CD14-positive monocyte (primary cell): ENCODE data around the gene WDR35. TPM values are rescaled to one million over a fixed set of nuclear protein-coding genes. Genes with fewer than 3 reads are reported as not detected.

Experiments
- DNase-seq, 3 donors: peaks; one replicate each; pipeline ENCODE4 v3.0.0-alpha.2; 2011 to 2022
- H2AFZ ChIP-seq: 2 replicates; pipeline ENCODE4 v1.6.0; 2012; ENCODE audit warnings: mild to moderate bottlenecking, low read depth, low read length, inconsistent platforms; ENCODE audit not compliant: insufficient read depth, poor library complexity, severe bottlenecking
- H3K27ac ChIP-seq, 2 donors: 1 replicate in 1 of 2; 2 replicates in 1 of 2; pipeline ENCODE4 v1.5.1; 2012 to 2013; ENCODE audit warnings: low read length in 2 of 2, control low read depth in 1 of 2, inconsistent platforms in 1 of 2, low read depth in 1 of 2, mild to moderate bottlenecking in 1 of 2
- H3K27me3 ChIP-seq, 2 donors: one replicate each; pipeline versions ENCODE4 v1.6.0 to v1.6.1; 2011 to 2013; ENCODE audit warnings: low read length in 2 of 2; ENCODE audit not compliant: control insufficient read depth in 2 of 2, insufficient read depth in 2 of 2
- H3K36me3 ChIP-seq, 2 donors: replicated peaks in 1 of 2; 1 replicate in 1 of 2; 2 replicates in 1 of 2; pipeline versions ENCODE4 v1.5.1 to v1.6.1; 2012 to 2013; ENCODE audit warnings: low read length in 2 of 2, control low read depth in 1 of 2, inconsistent platforms in 1 of 2, mild to moderate bottlenecking in 1 of 2; ENCODE audit not compliant: insufficient read depth in 2 of 2, control insufficient read depth in 1 of 2
- H3K4me1 ChIP-seq, 2 donors: 1 replicate in 1 of 2; 2 replicates in 1 of 2; pipeline versions ENCODE4 v1.5.1 to v1.6.1; 2012 to 2013; ENCODE audit warnings: low read length in 2 of 2, control low read depth in 1 of 2, inconsistent platforms in 1 of 2, mild to moderate bottlenecking in 1 of 2, moderate library complexity in 1 of 2; ENCODE audit not compliant: insufficient read depth in 2 of 2, control insufficient read depth in 1 of 2
- H3K4me2 ChIP-seq: replicated peaks from 2 replicates; pipeline ENCODE3; 2012; ENCODE audit warnings: low read length, moderate library complexity, mild to moderate bottlenecking; ENCODE audit not compliant: poor library complexity, severe bottlenecking; ENCODE audit errors: extremely low read depth
- H3K4me3 ChIP-seq, 3 experiments: fragments of 200-600 bp in 1 of 3; sonication (generic) in 1 of 3; replicated peaks in 1 of 3; 1 replicate in 2 of 3; 2 replicates in 1 of 3; pipeline ENCODE4 v1.5.1; 2011 to 2013; ENCODE audit warnings: low read length in 3 of 3, mild to moderate bottlenecking in 3 of 3, control low read depth in 2 of 3, low read depth in 2 of 3, inconsistent platforms in 1 of 3, moderate library complexity in 1 of 3
- H3K79me2 ChIP-seq: 2 replicates; pipeline ENCODE4 v1.6.0; 2012; ENCODE audit warnings: mild to moderate bottlenecking, control low read depth, inconsistent platforms, low read length, moderate library complexity; ENCODE audit not compliant: insufficient read depth
- H3K9ac ChIP-seq: 2 replicates; pipeline ENCODE4 v1.6.0; 2017; ENCODE audit warnings: low read length, mild to moderate bottlenecking; ENCODE audit not compliant: insufficient read depth, poor library complexity, severe bottlenecking
- H3K9me3 ChIP-seq, 2 donors: replicated peaks in 1 of 2; 1 replicate in 1 of 2; 2 replicates in 1 of 2; pipeline versions ENCODE4 v1.5.1 to v1.6.1; 2012 to 2013; ENCODE audit warnings: low read length in 2 of 2, control low read depth in 1 of 2; ENCODE audit not compliant: control insufficient read depth in 1 of 2, insufficient read depth in 1 of 2
- H4K20me1 ChIP-seq: 2 replicates; pipeline ENCODE4 v1.6.0; 2012; ENCODE audit warnings: mild to moderate bottlenecking, low read length, control low read depth, moderate library complexity; ENCODE audit not compliant: insufficient read depth
- H3K27ac Mint-ChIP-seq, 7 donors: one replicate each; pipeline ENCODE4 v1.8.0; 2020; ENCODE audit warnings: mild to moderate bottlenecking in 7 of 7, mixed read lengths in 7 of 7, moderate library complexity in 6 of 7, inconsistent platforms in 2 of 7
- H3K27me3 Mint-ChIP-seq, 3 donors: one replicate each; pipeline ENCODE4 v1.8.0; 2021 to 2022; ENCODE audit warnings: low read depth in 3 of 3, mild to moderate bottlenecking in 3 of 3, mixed read lengths in 3 of 3, moderate library complexity in 3 of 3, inconsistent platforms in 1 of 3
- H3K36me3 Mint-ChIP-seq, 2 donors: one replicate each; pipeline ENCODE4 v1.8.0; 2020; ENCODE audit warnings: mixed read lengths in 2 of 2, inconsistent platforms in 1 of 2, mild to moderate bottlenecking in 1 of 2
- H3K4me1 Mint-ChIP-seq: one replicate; pipeline ENCODE4 v1.8.0; 2020; ENCODE audit warnings: mild to moderate bottlenecking, mixed read lengths
- H3K4me3 Mint-ChIP-seq, 2 donors: one replicate each; pipeline ENCODE4 v1.8.0; 2020; ENCODE audit warnings: mild to moderate bottlenecking in 2 of 2, mixed read lengths in 2 of 2, moderate library complexity in 1 of 2
- H3K9me3 Mint-ChIP-seq, 7 donors: one replicate each; pipeline ENCODE4 v1.8.0; 2020 to 2022; ENCODE audit warnings: mixed read lengths in 7 of 7, mild to moderate bottlenecking in 6 of 7, moderate library complexity in 6 of 7, inconsistent platforms in 2 of 7
- CTCF ChIP-seq: fragments of 200-600 bp; IDR thresholded peaks from one replicate; pipeline ENCODE4 v1.8.0; 2022; ENCODE audit warnings: antibody characterized with exemption, mild to moderate bottlenecking
- WGBS: methylation state at CpG from one replicate; pipeline ENCODE4 v1.1.5; 2013; ENCODE audit warnings: missing lambda C conversion rate; ENCODE audit not compliant: insufficient coverage; 5-methylcytosine and 5-hydroxymethylcytosine counted together
- intact Hi-C, 2 donors: fragments of 100-400 bp; cut with micrococcal nuclease; formaldehyde crosslinking; loops; one replicate each; pipeline versions ENCODE4 v1.15.0 to v1.15.1; 2023
- polyA plus RNA-seq, 3 donors: library from polyadenylated mRNA; depleted of rRNA in 1 of 3; unstranded in 2 of 3; stranded (reverse) in 1 of 3; fragments of 300-500 nt in 2 of 3; fragments of >200 nt in 1 of 3; fragmentation: Illumina TruSeq in 2 of 3; gene quantifications; 1 replicate in 2 of 3; 2 replicates in 1 of 3; pipeline ENCODE4 v1.2.3, GENCODE V29; 2012 to 2021

WDR35 gene
- polyA plus RNA-seq, 3 donors: 0.28 to 1.0 (median 0.67) TPM

DNA sequence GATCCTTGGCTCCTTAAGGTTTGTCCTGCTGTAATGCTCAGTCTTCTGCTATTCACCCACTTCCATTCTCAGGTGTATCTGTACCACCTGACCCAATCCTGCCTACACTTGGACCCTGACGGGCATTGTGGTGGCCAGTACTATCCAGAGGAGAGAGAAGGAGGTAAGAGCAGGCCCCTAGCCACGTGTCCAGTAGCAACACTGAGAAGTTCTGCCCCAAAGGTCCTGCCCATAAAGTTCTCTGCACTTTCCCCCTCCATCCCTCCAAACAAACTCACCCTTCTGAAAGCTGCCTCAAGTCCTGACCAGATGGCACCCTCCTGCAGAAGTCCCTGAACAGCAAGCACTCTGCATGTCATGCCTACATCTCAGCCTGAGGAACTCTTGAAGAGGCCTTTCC, 106.4 kb downstream of the WDR35 start:
- WGBS: no CpG with 5 or more reads among the region's 2 CpGs
- intact Hi-C loops: loop anchor here in 1 of 2 donors (10.0 kb wide), 1 partner anchor 761 kb away; no protein-coding TSS in a partner anchor
- Histone ChIP-seq H3K4me1 (peaks cover 14 to 16% of the 10 kb centered on the region in 2 donors), H3K79me2 (no peaks in the 10 kb centered on the region), H4K20me1 (no peaks in the 10 kb centered on the region), H3K36me3 (no peaks in the 10 kb centered on the region), H3K4me3 (no peak overlapping the region), H3K9ac (no peak overlapping the region), H2AFZ (no peak overlapping the region), H3K4me2 (no peak overlapping the region), H3K27ac (no peak overlapping the region), H3K27me3 (no peaks in the 10 kb centered on the region), H3K9me3 (no peaks in the 10 kb centered on the region)
- Mint-ChIP-seq H3K36me3 (peaks cover 8 to 11% of the 10 kb centered on the region in 2 donors), H3K4me1 (peaks cover 22% of the 10 kb centered on the region), H3K9me3 (peaks cover 0 to 12% (median 2%) of the 10 kb centered on the region in 7 donors), H3K4me3 (no peak overlapping the region), H3K27ac (no peak overlapping the region), H3K27me3 (peaks cover 0 to 7% (median 0%) of the 10 kb centered on the region in 3 donors)
- no peak for TF ChIP-seq CTCF
- no peak for DNase-seq

DNA sequence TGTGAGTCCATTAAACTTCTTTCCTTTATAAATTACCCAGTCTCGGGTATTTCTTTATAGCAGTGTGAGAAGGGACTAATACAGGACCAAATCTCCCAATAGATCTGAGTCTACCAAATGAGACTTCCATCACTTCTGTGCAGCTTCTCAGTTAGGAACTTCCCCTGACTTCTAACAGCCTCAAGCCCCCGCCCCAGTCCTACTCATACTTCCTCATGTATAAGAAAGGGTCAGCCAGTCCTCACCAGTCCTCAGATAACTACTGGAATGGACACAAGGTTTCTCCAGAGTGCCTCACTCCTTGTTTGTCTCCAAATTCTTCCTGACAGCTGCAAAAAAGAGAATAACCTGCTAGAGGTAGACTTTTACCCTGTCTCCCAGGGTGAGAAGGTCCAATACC, 107.6 kb downstream of the WDR35 start:
- Mint-ChIP-seq H3K27me3 (peaks cover 0 to 6% (median 0%) of the 10 kb centered on the region in 3 donors), H3K27ac (peak overlapping the region in 1 of 7 donors; percentile 52), H3K9me3 (peaks cover 0 to 12% (median 2%) of the 10 kb centered on the region in 7 donors), H3K4me1 (peaks cover 13% of the 10 kb centered on the region), H3K4me3 (no peak overlapping the region), H3K36me3 (peaks cover 8 to 11% of the 10 kb centered on the region in 2 donors)
- Histone ChIP-seq H3K4me1 (peaks cover 3 to 4% of the 10 kb centered on the region in 2 donors), H3K27ac (no peak overlapping the region), H2AFZ (no peak overlapping the region), H3K27me3 (no peaks in the 10 kb centered on the region), H3K79me2 (no peaks in the 10 kb centered on the region), H3K36me3 (no peaks in the 10 kb centered on the region), H3K4me2 (no peak overlapping the region), H3K9ac (no peak overlapping the region), H3K4me3 (no peak overlapping the region), H3K9me3 (no peaks in the 10 kb centered on the region), H4K20me1 (no peaks in the 10 kb centered on the region)
- no peak for DNase-seq
- TF ChIP-seq CTCF: no peak
- intact Hi-C loops: loop anchor here in 1 of 2 donors (10.0 kb wide), 1 partner anchor 763 kb away; no protein-coding TSS in a partner anchor
- 88% methylated on average over 2 of the region's 2 CpGs for WGBS
